Endothelial cell (in vitro differentiated cells): ENCODE measurements around the gene DYDC1. TPM values are rescaled to one million over a fixed set of nuclear protein-coding genes. Genes with fewer than 3 reads are reported as not detected.

Source experiments
- DNase-seq: peaks from one replicate; pipeline ENCODE4 v3.0.0; 2021; ENCODE audit warnings: low spot score
- H3K27ac Mint-ChIP-seq: one replicate; pipeline ENCODE4 v1.8.0; 2021; ENCODE audit warnings: mixed read lengths, inconsistent platforms; ENCODE audit not compliant: unreplicated experiment
- H3K27me3 Mint-ChIP-seq: one replicate; pipeline ENCODE4 v1.8.0; 2021; ENCODE audit warnings: mild to moderate bottlenecking, moderate library complexity, mixed read lengths, inconsistent platforms; ENCODE audit not compliant: unreplicated experiment
- H3K36me3 Mint-ChIP-seq: one replicate; pipeline ENCODE4 v1.8.0; 2021; ENCODE audit warnings: mild to moderate bottlenecking, low read depth, mixed read lengths, inconsistent platforms; ENCODE audit not compliant: unreplicated experiment
- H3K4me1 Mint-ChIP-seq: one replicate; pipeline ENCODE4 v1.8.0; 2021; ENCODE audit warnings: mild to moderate bottlenecking, mixed read lengths, inconsistent platforms; ENCODE audit not compliant: unreplicated experiment
- H3K4me3 Mint-ChIP-seq: one replicate; pipeline ENCODE4 v1.8.0; 2021; ENCODE audit warnings: mild to moderate bottlenecking, mixed read lengths, inconsistent platforms; ENCODE audit not compliant: unreplicated experiment
- H3K9me3 Mint-ChIP-seq: one replicate; pipeline ENCODE4 v1.8.0; 2021; ENCODE audit warnings: mixed read lengths, inconsistent platforms; ENCODE audit not compliant: unreplicated experiment
- CTCF ChIP-seq: fragments of 200-600 bp; sonication (generic); IDR thresholded peaks from one replicate; pipeline ENCODE4 v1.5.0; 2021; ENCODE audit warnings: antibody characterized with exemption; ENCODE audit not compliant: unreplicated experiment
- total RNA-seq: library from RNA; stranded (reverse); fragmentation: NEBNext Ultra II Directional; extraction: Animal tissue kit (Norgen Biotek cat#: 25700); gene quantifications from one replicate; pipeline ENCODE4 v1.2.1, GENCODE V29; 2021; ENCODE audit not compliant: unreplicated experiment

Gene DYDC1
- total RNA-seq, 1 donor from 2014 or later = not detected

GRCh38 chr10:80380185-80380584, 23.6 kb upstream of the DYDC1 start:
- Mint-ChIP-seq H3K27ac (no peak overlapping the region), H3K4me1 (peaks cover 5% of the 10 kb centered on the region), H3K36me3 (no peaks in the 10 kb centered on the region), H3K4me3 (no peak overlapping the region), H3K9me3 (no peaks in the 10 kb centered on the region), H3K27me3 (peaks cover 4% of the 10 kb centered on the region)
- no peak for DNase-seq
- TF ChIP-seq CTCF = no peak

- H3K4me3 Mint-ChIP-seq = no peak overlapping the region
- DNase-seq = no peak
- no peak for TF ChIP-seq CTCF
- no peak overlapping the region for H3K27ac Mint-ChIP-seq
- H3K9me3 Mint-ChIP-seq = no peaks in the 10 kb centered on the region
- H3K36me3 Mint-ChIP-seq = no peaks in the 10 kb centered on the region
- H3K27me3 Mint-ChIP-seq = peaks cover 4% of the 10 kb centered on the region
- H3K4me1 Mint-ChIP-seq = peaks cover 5% of the 10 kb centered on the region
These were observed 23.1 kb upstream of the DYDC1 start for GRCh38 chr10:80379701-80380100.

- no peaks in the 10 kb centered on the region for H3K9me3 Mint-ChIP-seq
- peaks cover 4% of the 10 kb centered on the region for H3K27me3 Mint-ChIP-seq
- H3K4me1 Mint-ChIP-seq = no peaks in the 10 kb centered on the region
- H3K4me3 Mint-ChIP-seq = no peak overlapping the region
- no peak overlapping the region for H3K27ac Mint-ChIP-seq
- TF ChIP-seq CTCF = no peak
- DNase-seq = no peak
- no peaks in the 10 kb centered on the region for H3K36me3 Mint-ChIP-seq
These were observed 16.9 kb upstream of the DYDC1 start for GRCh38 chr10:80373502-80373901.

GRCh38 chr10:80372675-80373074, 16.1 kb upstream of the DYDC1 start:
- Mint-ChIP-seq H3K27ac (no peak overlapping the region), H3K36me3 (peaks cover 4% of the 10 kb centered on the region), H3K4me1 (no peaks in the 10 kb centered on the region), H3K27me3 (peaks cover 4% of the 10 kb centered on the region), H3K4me3 (no peak overlapping the region), H3K9me3 (peaks cover 4% of the 10 kb centered on the region)
- no peak for TF ChIP-seq CTCF
- DNase-seq = no peak

DNA sequence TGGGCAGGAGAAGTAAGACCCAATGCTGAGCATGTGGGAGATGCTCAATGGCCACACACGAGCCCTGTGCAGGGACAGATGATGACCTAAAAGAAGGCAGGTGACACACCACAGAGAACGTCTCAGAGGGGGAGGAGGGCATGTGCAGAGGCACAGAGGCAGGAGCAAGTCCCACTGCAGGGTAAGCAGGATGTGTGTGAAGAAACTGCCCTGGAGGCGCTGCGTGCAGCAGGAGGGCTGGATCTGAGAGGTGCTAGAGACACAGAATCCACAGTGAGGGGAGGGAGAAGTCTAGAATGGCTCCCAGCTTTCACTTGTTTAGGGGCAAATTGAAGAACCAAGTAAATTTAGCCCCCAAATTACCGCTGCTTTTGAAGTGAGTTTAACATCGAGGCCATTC, 14.9 kb upstream of the DYDC1 start:
- TF ChIP-seq CTCF = no peak
- Mint-ChIP-seq H3K36me3 (peaks cover 8% of the 10 kb centered on the region), H3K9me3 (peaks cover 5% of the 10 kb centered on the region), H3K4me3 (no peak overlapping the region), H3K27me3 (peaks cover 4% of the 10 kb centered on the region), H3K27ac (no peak overlapping the region), H3K4me1 (no peaks in the 10 kb centered on the region)
- no peak for DNase-seq
